Stimulated activated CD8-positive, alpha-beta memory T cell treated with anti-CD3 and anti-CD28 coated beads, Interleukin-12 subunit alpha, Interleukin-12 subunit beta, amount 100 ng/mL, for 24 hours (primary cell): ENCODE results near the gene TCF12.

Experiments used
- DNase-seq: peaks from one replicate; pipeline ENCODE4 v3.0.0-alpha.2; 2020; ENCODE audit errors: extremely low read depth

TCF12 gene

GRCh38 chr15:57320631-57321220, 402.3 kb downstream of the TCF12 start:
- DNase-seq = no peak

GRCh38 chr15:57321485-57321884, 403.0 kb downstream of the TCF12 start:
- no peak for DNase-seq

DNA sequence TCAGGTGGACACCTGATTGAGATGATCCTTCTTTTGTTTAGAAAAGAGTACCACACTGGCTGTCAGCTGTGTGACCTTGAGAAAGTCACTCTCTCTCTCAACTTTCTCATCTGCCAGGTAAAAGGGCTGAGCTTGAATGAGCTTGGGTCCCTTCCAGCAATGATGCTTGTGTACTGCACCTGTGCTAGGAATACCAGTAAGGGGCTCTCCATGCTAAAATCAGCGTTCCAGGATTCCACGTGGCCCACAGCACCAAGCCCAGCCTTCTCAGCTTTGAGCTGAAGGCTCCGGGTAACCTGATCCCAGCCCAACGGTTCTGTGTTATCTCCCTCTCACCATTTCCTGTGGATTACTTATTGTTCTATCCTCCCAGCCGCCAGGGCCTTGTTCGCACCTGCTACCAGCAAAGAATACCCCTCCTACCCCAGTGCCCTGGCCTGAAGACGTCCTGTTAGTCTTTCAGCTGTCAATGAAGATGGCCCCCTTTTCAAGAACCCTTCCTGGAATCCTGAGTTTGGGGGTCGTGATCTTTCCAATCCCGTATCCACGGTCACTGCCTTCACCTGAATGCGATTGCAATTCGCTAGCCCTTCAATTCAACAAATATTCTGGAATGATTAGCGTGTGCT, 403.6 kb downstream of the TCF12 start:
- no peak for DNase-seq

- no peak for DNase-seq
Measured at GRCh38 chr15:57322602-57323250, 404.3 kb downstream of the TCF12 start.

DNA sequence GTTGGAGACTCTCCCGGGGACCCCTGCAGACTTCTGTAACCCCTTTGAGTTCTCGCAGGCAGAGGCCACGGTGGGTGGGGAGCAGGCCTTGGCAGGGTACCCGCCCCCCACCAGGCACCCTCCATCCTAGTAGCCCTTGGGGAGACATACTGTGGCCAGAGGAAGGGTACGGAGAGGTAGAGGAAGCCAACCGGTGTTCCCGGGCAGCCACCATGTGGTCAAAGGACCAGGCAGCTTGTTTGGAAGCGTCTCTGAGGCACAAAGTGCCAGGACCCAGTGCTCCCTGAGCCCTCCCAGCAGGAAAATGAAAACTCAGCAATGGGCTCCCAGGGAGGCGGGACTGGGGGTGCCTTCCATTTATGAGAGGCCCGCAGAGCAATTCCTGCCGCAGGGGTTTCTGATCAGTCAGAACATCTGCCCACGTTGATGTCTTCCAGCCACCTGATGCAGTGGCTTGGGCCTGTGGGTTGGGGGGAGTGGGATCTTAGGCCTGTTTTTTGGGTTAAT, 404.9 kb downstream of the TCF12 start:
- DNase-seq = no peak

DNA sequence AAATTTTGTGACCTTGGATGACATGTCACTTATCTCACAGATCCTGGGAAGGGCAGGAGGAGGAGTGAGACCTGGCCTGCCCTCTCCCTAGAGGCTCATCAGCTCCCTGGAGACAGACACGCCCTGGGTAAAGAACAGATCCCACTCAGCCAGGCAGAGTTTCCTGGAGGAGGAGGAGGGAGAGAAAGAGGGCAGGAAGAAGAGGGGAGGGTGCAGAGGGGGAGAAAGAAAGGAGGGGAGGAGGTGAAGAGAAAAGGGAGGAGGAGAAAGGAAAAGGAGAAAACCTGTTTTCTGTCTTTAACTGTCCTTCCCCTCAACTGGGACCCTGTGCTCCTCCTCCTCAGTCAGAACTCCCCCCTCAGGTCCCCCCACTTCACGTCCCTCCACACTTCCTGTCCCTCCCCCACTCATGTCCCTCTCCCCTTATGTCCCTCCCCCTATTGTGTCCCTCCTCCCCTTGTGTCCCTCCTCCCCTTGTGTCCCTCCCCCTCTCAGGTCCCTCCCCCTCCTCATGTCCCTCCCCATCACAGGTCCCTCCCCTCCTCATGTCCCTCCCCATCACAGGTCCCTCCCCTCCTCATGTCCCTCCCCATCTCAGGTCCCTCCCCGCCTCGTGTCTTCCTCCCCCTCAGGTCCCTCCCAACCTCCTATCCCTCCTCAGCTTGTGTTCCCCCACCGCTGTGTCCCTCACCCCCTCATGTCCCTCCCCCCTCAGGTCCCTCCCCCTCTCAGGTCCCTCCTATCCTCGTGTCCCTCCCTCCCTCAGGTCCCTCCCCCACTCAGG, 405.6 kb downstream of the TCF12 start:
- DNase-seq = no peak

GRCh38 chr15:57324590-57324890, 406.1 kb downstream of the TCF12 start:
- no peak for DNase-seq

GRCh38 chr15:57324944-57325679, 406.7 kb downstream of the TCF12 start:
- DNase-seq = no peak

GRCh38 chr15:57326196-57326595, 407.8 kb downstream of the TCF12 start:
- no peak for DNase-seq

DNA sequence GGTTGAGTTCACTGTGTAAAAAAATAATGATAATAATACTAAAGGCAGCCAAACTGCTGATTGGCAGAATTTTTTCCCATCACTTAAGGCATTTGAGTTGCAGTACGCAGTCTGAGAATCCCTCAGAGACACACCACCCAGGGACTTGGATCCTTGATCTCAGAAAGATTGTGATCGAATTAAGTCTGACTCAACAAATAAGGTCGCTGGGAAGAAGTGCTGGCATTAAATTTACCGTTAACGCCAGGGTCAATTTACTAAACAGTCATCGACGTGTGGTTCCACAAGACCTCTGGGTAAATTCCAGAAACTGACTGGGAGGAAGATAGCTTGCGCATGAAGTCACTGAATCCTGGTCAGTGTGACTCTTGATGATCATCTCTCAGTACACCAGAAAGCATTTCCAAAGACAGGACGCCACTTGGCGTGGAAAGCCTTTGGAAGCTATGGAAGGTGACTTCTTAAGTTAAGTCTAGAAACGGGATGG, 409.6 kb downstream of the TCF12 start:
- no peak for DNase-seq

DNA sequence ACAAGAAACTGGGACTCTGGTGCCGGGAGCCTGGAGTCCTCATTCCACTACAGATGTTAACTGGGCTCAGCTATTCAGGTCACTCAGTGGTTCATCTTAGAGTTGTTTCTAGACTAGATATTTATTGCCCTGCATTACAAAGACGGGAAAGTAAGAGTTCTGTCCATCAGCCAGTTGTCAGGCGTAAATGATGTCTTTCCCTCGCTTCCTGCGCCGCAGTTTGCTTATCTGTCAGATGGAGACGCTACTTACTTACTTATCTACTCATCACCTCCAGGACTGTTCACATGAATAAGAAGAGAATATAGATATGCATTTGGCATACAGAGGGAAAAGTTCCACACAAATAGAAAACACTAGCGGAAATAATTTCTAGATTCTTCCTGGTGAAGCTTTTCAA, 410.0 kb downstream of the TCF12 start:
- no peak for DNase-seq

DNA sequence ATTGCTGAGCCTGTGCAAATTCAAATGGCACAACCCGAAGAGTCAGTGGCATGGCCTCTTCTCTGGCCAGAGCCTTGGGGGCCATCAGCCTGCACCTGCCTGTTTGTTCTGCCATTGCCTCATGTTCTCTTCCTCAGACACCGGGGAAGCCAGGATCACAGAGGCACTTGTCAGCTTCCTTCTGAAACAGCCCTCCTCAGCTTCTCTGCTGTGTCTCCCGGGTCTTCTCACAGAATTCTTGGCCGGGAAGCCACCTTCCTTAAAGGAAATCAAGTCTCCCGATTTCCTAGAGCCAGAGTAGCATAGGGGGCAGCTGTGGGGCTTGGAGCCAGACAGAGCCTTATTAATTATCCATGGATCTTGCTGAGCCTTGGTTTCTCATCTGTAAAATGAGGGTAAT, 410.5 kb downstream of the TCF12 start:
- DNase-seq = no peak

DNA sequence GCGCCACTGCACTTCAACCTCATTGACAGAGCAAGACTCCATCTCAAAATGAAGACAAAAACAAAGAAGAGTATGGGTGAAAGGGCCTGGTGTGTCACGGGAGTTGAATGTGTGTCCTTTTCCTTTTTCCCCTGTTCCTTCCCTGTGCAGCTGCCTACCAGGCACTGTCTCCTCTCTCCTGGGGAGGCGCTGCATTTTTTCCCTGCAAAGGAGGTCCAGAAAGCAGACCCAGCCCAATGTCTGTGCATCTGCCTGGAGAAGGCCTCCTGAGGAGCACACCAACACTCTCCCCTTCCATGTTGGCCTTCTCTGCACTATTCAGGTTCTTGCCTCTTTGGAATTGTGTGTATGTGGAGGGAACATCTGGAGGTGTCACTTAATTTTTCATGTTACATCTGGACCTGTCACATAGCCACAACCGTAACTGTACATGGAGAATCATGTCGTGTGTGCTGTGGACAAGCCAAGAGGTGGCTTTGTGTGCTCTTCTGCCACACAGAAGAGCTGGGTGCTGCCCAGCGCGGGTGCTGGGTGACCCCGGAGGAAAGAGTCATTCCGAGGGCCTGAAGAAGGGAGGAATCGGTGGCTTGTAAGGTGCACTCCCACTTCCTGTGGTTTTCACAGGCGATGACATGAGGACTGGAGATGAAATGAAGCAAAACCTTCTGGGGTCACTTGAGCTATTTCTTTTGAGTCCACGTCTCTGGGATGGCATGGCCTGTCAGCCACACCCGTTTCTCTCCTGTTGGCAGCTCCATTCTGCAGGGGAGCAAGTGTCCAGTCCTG, 411.3 kb downstream of the TCF12 start:
- no peak for DNase-seq

GRCh38 chr15:57330619-57331340, 412.3 kb downstream of the TCF12 start:
- no peak for DNase-seq

DNA sequence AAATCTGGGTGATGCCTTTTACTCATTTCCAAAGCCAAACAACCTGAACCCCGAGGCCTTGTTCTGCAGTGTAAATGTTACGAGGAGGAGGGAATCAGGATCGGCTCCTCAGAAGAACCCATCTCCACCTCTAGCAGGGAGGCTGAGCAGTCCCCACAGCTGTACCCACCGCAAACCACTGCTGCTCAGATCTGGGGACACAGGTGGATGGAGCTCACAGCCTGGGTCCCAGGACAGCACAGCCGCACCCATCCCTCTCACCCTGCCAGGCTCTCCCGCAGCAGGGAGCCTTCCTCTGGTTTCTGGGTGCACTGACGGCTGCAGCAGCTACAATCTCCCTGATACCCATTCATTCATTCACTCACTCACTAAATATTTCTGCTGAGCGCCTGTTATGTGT, 413.9 kb downstream of the TCF12 start:
- no peak for DNase-seq

DNA sequence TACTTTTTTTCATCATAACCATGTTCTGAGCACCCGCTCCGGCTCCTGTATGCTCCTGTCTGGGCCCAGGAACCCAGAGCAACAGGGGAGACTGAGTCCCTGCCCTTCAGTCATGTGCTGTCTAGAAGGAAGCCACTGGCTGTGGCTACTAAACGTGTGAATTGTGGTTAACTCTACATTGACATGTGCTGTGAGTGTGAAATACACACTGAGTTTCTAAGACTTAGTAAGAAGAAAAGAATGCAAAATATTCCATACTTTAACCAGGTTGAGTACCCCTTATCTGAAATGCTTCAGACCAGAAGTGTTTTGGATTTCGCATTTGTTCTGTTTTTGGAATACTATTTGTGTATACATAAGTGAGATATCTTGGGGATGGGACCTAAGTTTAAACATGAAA, 415.0 kb downstream of the TCF12 start:
- no peak for DNase-seq

GRCh38 chr15:57334257-57334656, 415.8 kb downstream of the TCF12 start:
- no peak for DNase-seq

DNA sequence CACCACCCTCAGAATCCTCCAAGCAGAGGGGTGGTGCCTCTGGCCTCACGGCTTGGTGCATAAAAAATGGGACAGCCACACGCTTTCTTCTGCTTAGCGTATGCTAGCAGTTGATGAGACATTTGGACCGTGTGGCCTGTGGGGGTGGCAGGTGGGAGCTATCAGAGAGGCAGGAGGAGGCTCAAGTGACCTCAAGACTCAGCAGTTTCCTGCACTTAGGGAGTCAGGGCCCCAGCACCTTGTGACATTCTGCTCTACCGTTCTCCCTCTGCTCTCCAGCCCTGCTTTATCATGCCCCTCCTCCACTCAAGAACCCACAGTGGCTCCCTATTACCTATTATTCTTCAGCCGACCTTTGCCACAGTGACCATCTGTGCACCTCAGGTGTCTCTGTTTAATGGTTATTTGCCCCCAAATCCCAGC, 416.9 kb downstream of the TCF12 start:
- no peak for DNase-seq

DNA sequence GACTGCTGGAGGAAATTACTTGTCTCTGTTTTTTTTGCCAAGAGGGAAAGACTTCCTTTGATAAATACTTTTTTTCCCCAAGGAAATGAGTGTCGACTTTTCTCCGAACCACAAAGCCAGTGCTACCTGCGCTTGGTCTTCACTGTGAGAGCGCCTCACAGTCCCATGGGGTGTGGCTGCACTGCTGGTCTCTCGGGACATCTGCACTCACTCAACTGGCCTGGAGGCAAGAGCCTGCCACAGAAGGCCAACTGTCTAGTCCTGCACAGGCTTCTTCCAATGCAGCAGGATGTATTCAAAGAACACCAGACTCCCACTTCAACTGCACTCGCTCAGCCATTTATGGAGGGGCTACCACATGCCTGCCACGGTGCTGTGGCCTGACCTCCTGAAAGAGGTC, 417.3 kb downstream of the TCF12 start:
- no peak for DNase-seq

DNA sequence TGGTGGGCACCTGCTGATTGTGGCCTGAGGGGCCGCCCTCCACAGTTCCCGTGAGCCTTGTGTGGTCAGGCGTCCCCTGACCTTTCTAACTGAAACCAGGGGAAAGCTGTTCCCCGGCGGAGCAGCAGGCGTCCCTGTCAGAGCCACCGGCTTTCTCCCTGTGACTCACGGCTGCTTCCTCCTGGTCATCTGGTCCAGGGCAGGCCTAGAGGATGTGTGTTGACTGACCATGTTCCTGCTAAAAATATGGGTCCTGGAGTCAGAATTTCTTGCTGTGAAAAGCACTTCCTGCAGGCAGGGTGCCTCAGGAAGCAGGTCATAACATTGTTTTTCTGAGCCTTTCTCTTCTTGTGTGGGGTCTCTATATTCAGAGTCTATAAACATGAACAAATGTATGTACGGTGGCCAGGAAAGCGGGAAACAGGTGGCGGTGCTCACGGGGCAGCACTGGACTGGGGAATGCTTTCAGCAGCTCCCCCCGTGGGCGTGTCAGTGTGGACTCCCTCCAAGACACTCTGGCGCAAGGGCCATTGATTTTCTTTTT, 419.5 kb downstream of the TCF12 start:
- no peak for DNase-seq
